ENCODE data around the gene PARS2. TPM values are rescaled to one million over a fixed set of nuclear protein-coding genes. Genes with fewer than 3 reads are reported as not detected.

Gene PARS2
- total and polyA plus RNA-seq, 8 donors = 0.61 to 3.6 (median 1.9) TPM

GRCh38 chr1:54710434-54710833, 53.9 kb downstream of the PARS2 start:
- 58 to 73% methylated on average over 3 of the region's 3 CpGs for WGBS, 2 donors
- H3K9me3 ChIP-seq = no peaks in the 10 kb centered on the region
- H3K27ac ChIP-seq = no peak overlapping the region
- intact Hi-C loops (cut with DNase I) = no loop called here
- no peak for DNase-seq
- H3K4me3 ChIP-seq = no peak overlapping the region
- H3K4me1 ChIP-seq = no peaks in the 10 kb centered on the region
- TF ChIP-seq, protein P1, sequence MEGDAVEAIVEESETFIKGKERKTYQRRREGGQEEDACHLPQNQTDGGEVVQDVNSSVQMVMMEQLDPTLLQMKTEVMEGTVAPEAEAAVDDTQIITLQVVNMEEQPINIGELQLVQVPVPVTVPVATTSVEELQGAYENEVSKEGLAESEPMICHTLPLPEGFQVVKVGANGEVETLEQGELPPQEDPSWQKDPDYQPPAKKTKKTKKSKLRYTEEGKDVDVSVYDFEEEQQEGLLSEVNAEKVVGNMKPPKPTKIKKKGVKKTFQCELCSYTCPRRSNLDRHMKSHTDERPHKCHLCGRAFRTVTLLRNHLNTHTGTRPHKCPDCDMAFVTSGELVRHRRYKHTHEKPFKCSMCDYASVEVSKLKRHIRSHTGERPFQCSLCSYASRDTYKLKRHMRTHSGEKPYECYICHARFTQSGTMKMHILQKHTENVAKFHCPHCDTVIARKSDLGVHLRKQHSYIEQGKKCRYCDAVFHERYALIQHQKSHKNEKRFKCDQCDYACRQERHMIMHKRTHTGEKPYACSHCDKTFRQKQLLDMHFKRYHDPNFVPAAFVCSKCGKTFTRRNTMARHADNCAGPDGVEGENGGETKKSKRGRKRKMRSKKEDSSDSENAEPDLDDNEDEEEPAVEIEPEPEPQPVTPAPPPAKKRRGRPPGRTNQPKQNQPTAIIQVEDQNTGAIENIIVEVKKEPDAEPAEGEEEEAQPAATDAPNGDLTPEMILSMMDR (IDR thresholded peaks at IDR 0.05) = no peak
- H3K36me3 ChIP-seq = no peaks in the 10 kb centered on the region
- H3K27me3 ChIP-seq = no peaks in the 10 kb centered on the region
- ATAC-seq = no peak
- no peak for FAIRE-seq

- ATAC-seq (no peak), FAIRE-seq (no peak), DNase-seq (no peak)
- TF ChIP-seq, protein P1 (IDR thresholded peaks at IDR 0.05) = no peak
- WGBS, 2 donors = 43 to 55% methylated on average over 8 of the region's 8 CpGs
- no peak overlapping the region for H3K27ac ChIP-seq
- no peaks in the 10 kb centered on the region for H3K27me3 ChIP-seq
- H3K4me3 ChIP-seq = no peak overlapping the region
- H3K4me1 ChIP-seq = no peaks in the 10 kb centered on the region
- H3K9me3 ChIP-seq = no peaks in the 10 kb centered on the region
- no peaks in the 10 kb centered on the region for H3K36me3 ChIP-seq
- intact Hi-C loops (cut with DNase I) = no loop called here
Observed at GRCh38 chr1:54709547-54710292, 54.6 kb downstream of the PARS2 start.

DNA sequence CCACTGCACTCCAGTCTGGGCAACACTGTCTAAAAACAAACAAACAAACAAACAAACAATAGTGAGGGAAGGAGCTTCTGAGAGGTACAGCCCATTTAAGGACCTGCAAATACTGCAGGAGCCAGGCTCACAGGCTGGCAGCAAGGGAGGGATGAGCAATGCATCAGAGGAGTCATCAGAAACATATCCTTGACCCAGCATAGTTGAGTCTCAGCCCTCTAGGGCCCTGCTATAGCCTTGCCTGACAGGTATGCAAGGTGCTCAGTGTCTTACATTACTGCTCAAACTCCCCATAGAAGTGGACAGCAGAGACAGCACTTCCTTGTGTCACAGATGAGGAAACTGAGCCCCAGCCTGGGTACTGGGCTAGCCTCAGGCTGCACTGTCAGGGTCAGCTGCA, 55.9 kb downstream of the PARS2 start:
- H3K9me3 ChIP-seq = no peaks in the 10 kb centered on the region
- no peak overlapping the region for H3K4me3 ChIP-seq
- no peaks in the 10 kb centered on the region for H3K36me3 ChIP-seq
- H3K4me1 ChIP-seq = no peaks in the 10 kb centered on the region
- no peak for FAIRE-seq
- H3K27me3 ChIP-seq = no peaks in the 10 kb centered on the region
- TF ChIP-seq, protein P1 (IDR thresholded peaks at IDR 0.05) = no peak
- no peak for DNase-seq
- intact Hi-C loops (cut with DNase I) = no loop called here
- ATAC-seq = no peak
- H3K27ac ChIP-seq = no peak overlapping the region

Other genes with a start within 250 kb of the PARS2 start
- gene ACOT11, start 216.3 kb downstream of the PARS2 start, total RNA-seq = 1 to 10 TPM; 2.6 to 6.7 (median 3.1) TPM
- 1 to 10 TPM; 2.8 to 5.1 TPM for gene ACOT11, start 216.3 kb downstream of the PARS2 start, polyA plus RNA-seq
- under 1 TPM in 1 of 6 donors, not detected in 5; 0.12 TPM for gene FAM151A, start 141.0 kb downstream of the PARS2 start, total RNA-seq
- under 1 TPM in 1 of 2 donors, not detected in 1; 0.21 TPM for gene FAM151A, start 141.0 kb downstream of the PARS2 start, polyA plus RNA-seq
- gene MROH7, start 122.7 kb downstream of the PARS2 start, total RNA-seq = 1 to 10 TPM in 2 of 6 donors, under 1 TPM in 4; 0.38 to 2.2 (median 0.95) TPM
- 1 to 10 TPM; 2.0 to 4.6 TPM for gene MROH7, start 122.7 kb downstream of the PARS2 start, polyA plus RNA-seq
- 1 to 10 TPM; 4.5 to 9.9 (median 7.2) TPM for gene TTC4, start 48.7 kb downstream of the PARS2 start, total RNA-seq
- gene TTC4, start 48.7 kb downstream of the PARS2 start, polyA plus RNA-seq = 10 to 100 TPM in 1 of 2 donors, 1 to 10 TPM in 1; 7.3 to 14.4 TPM
- 10 to 100 TPM in 1 of 6 donors, 1 to 10 TPM in 5; 6.7 to 10.6 (median 7.7) TPM for gene TTC22, start 36.8 kb upstream of the PARS2 start, total RNA-seq
- 1 to 10 TPM; 6.1 to 6.2 TPM for gene TTC22, start 36.8 kb upstream of the PARS2 start, polyA plus RNA-seq
- 10 to 100 TPM; 10.6 to 64.7 (median 38.5) TPM for gene DHCR24, start 122.7 kb upstream of the PARS2 start, total RNA-seq
- 10 to 100 TPM; 10.6 to 11.3 TPM for gene DHCR24, start 122.7 kb upstream of the PARS2 start, polyA plus RNA-seq
- gene TMEM61, start 216.1 kb upstream of the PARS2 start, total RNA-seq = 1 to 10 TPM; 1.1 to 2.0 (median 1.6) TPM
- 10 to 100 TPM in 1 of 2 donors, 1 to 10 TPM in 1; 4.6 to 15.6 TPM for gene TMEM61, start 216.1 kb upstream of the PARS2 start, polyA plus RNA-seq
- not detected for gene BSND, start 234.4 kb upstream of the PARS2 start, total RNA-seq
- gene BSND, start 234.4 kb upstream of the PARS2 start, polyA plus RNA-seq = under 1 TPM; 0.02 to 0.04 TPM